Right lobe of liver (tissue), 6 donors: ENCODE results near the gene STK32B. TPM values are rescaled to one million over a fixed set of nuclear protein-coding genes. Genes with fewer than 3 reads are reported as not detected.

Experiments used
- ATAC-seq, 4 donors: fragments of 200-7000 bp; cut with Tn5 transposase; one replicate each; pipeline ENCODE4 v1.9.1; 2020; ENCODE audit warnings: mild to moderate bottlenecking in 4 of 4, moderate library complexity in 4 of 4
- DNase-seq, 3 donors: peaks; one replicate each; pipeline ENCODE4 v3.0.0-alpha.2; 2020
- H3K27ac ChIP-seq, 3 donors: fragments of 200-600 bp; one replicate each; pipeline ENCODE4 v1.8.0; 2022
- H3K27me3 ChIP-seq, 2 donors: fragments of 200-600 bp; one replicate each; pipeline ENCODE4 v1.8.0; 2022
- H3K36me3 ChIP-seq, 4 donors: fragments of 200-600 bp; sonication (generic) in 1 of 4; one replicate each; pipeline versions ENCODE4 v1.5.1 to v1.8.0; 2017 to 2022; ENCODE audit warnings: control low read depth in 1 of 4
- H3K4me1 ChIP-seq, 4 donors: fragments of 200-600 bp; sonication (generic) in 1 of 4; one replicate each; pipeline versions ENCODE4 v1.5.1 to v1.8.0; 2017 to 2022; ENCODE audit warnings: control low read depth in 1 of 4
- H3K4me3 ChIP-seq, 3 donors: fragments of 200-600 bp; one replicate each; pipeline ENCODE4 v1.8.0; 2022
- H3K9me3 ChIP-seq, 4 donors: fragments of 200-600 bp; sonication (generic) in 1 of 4; one replicate each; pipeline versions ENCODE4 v1.5.1 to v1.8.0; 2017 to 2022; ENCODE audit warnings: control low read depth in 1 of 4
- CTCF ChIP-seq, 4 donors: fragments of 200-600 bp in 3 of 4; fragments of 450-650 bp in 1 of 4; IDR thresholded peaks; one replicate each; pipeline versions ENCODE4 v1.5.1 to v1.8.0; 2016 to 2022; ENCODE audit warnings: antibody characterized with exemption in 4 of 4, mild to moderate bottlenecking in 2 of 4
- POLR2A ChIP-seq: fragments of 450-650 bp; IDR thresholded peaks from one replicate; pipeline ENCODE4 v1.6.1; 2017; ENCODE audit warnings: antibody characterized with exemption, mild to moderate bottlenecking
- WGBS: methylation state at CpG from one replicate; pipeline ENCODE4 v1.1.6; 2018; ENCODE audit warnings: low coverage, low lambda C conversion rate; ENCODE audit not compliant: insufficient coverage; ENCODE audit errors: missing lambda C conversion rate; 5-methylcytosine and 5-hydroxymethylcytosine counted together
- intact Hi-C, 2 donors: fragments of 100-400 bp; cut with DNase I; formaldehyde crosslinking; loops; one replicate each; pipeline versions ENCODE4 v1.11.2 to v1.14.1; 2022
- total RNA-seq, 6 experiments: library from RNA; depleted of rRNA in 2 of 6; stranded (reverse); fragments of >200 nt in 2 of 6; fragmentation: NEBNext Ultra II Directional in 3 of 6; extraction: Animal tissue kit (Norgen Biotek cat#: 25700) in 3 of 6; gene quantifications; one replicate each; pipeline versions ENCODE4 v1.1.0 to v1.2.4, GENCODE V29; 2016 to 2023
- donor health status: DM: no; HTN: yes; CAD: no.
- donor health status: DM: no; HTN: no; CAD: no.
- donor health status: DM: no; HTN: no; CAD: no.
- donor health status: DM: no; HTN: yes; CAD: no.
- donor health status: DM: no; HTN: yes; CAD: no.

Gene STK32B
- total RNA-seq, 6 experiments from 2014 or later, result 0.05 to 0.07 TPM; not detected in 4

- intact Hi-C loops, result no loop called here
- no peak for TF ChIP-seq POLR2A
- TF ChIP-seq CTCF (IDR thresholded peaks at IDR 0.05), result no peak
- no peak overlapping the region for H3K27ac ChIP-seq
- no peaks in the 10 kb centered on the region for H3K4me1 ChIP-seq
- DNase-seq (no peak), ATAC-seq (no peak)
- no peaks in the 10 kb centered on the region for H3K9me3 ChIP-seq
- no peak overlapping the region for H3K4me3 ChIP-seq
- no peaks in the 10 kb centered on the region for H3K36me3 ChIP-seq
- H3K27me3 ChIP-seq, result no peaks in the 10 kb centered on the region
Measured at GRCh38 chr4:5027346-5027745, 23.9 kb upstream of the STK32B start.

- TF ChIP-seq CTCF (IDR thresholded peaks at IDR 0.05) (no peak), POLR2A (no peak)
- H3K4me3 ChIP-seq, result no peak overlapping the region
- H3K27me3 ChIP-seq, result no peaks in the 10 kb centered on the region
- 44% methylated on average over 2 of the region's 2 CpGs for WGBS
- no peak for ATAC-seq
- no peaks in the 10 kb centered on the region for H3K36me3 ChIP-seq
- intact Hi-C loops, result no loop called here
- H3K4me1 ChIP-seq, result no peaks in the 10 kb centered on the region
- no peaks in the 10 kb centered on the region for H3K9me3 ChIP-seq
- H3K27ac ChIP-seq, result no peak overlapping the region
- DNase-seq, result no peak
Measured at GRCh38 chr4:5028480-5028879, 22.8 kb upstream of the STK32B start.

GRCh38 chr4:5029447-5029846 is 21.8 kb upstream of the STK32B start:
- no peak for DNase-seq
- TF ChIP-seq CTCF (IDR thresholded peaks at IDR 0.05) (no peak), POLR2A (no peak)
- WGBS, result 39% methylated on average over 2 of the region's 8 CpGs
- Histone ChIP-seq H3K27me3 (no peaks in the 10 kb centered on the region), H3K4me1 (no peaks in the 10 kb centered on the region), H3K36me3 (no peaks in the 10 kb centered on the region), H3K4me3 (no peak overlapping the region), H3K27ac (no peak overlapping the region), H3K9me3 (no peaks in the 10 kb centered on the region)
- no peak for ATAC-seq
- intact Hi-C loops, result no loop called here

GRCh38 chr4:5030221-5030620 is 21.1 kb upstream of the STK32B start:
- Histone ChIP-seq H3K36me3 (no peaks in the 10 kb centered on the region), H3K27me3 (no peaks in the 10 kb centered on the region), H3K27ac (no peak overlapping the region), H3K4me3 (no peak overlapping the region), H3K4me1 (no peaks in the 10 kb centered on the region), H3K9me3 (no peaks in the 10 kb centered on the region)
- DNase-seq (no peak), ATAC-seq (no peak)
- WGBS, result 17% methylated on average over 3 of the region's 4 CpGs
- no peak for TF ChIP-seq CTCF (IDR thresholded peaks at IDR 0.05)
- TF ChIP-seq POLR2A, result no peak
- intact Hi-C loops, result no loop called here

GRCh38 chr4:5030927-5031326 is 20.4 kb upstream of the STK32B start:
- H3K9me3 ChIP-seq, result no peaks in the 10 kb centered on the region
- no peak overlapping the region for H3K4me3 ChIP-seq
- no peak for TF ChIP-seq CTCF (IDR thresholded peaks at IDR 0.05)
- TF ChIP-seq POLR2A, result no peak
- DNase-seq (no peak), ATAC-seq (no peak)
- 79% methylated on average over 3 of the region's 3 CpGs for WGBS
- intact Hi-C loops, result no loop called here
- no peaks in the 10 kb centered on the region for H3K36me3 ChIP-seq
- H3K4me1 ChIP-seq, result no peaks in the 10 kb centered on the region
- H3K27ac ChIP-seq, result no peak overlapping the region
- no peaks in the 10 kb centered on the region for H3K27me3 ChIP-seq
